NCI-H146 treated with DMSO at 0.1 percent for 48 hours (cell line): Measurements from ENCODE around the gene JPT2.
"Not testable (repeated sequence)": the region's sequence is repeated elsewhere in the genome, so short reads cannot be mapped to it uniquely, and the experiment has no call there.

Experiments used
- DNase-seq: peaks from one replicate; lab custom pipeline; 2025; ENCODE audit not compliant: unreplicated experiment; lab: John Stamatoyannopoulos, UW

JPT2 gene

GRCh38 chr16:1705688-1706385 is 27.8 kb downstream of the JPT2 start, which contains the start of gene MAPK8IP3:
MAPK8IP3 (plus strand) TSS chr16:1706195; CDS start chr16:1706340, 145 bp downstream.
- DNase-seq, result peak; percentile 81

DNA sequence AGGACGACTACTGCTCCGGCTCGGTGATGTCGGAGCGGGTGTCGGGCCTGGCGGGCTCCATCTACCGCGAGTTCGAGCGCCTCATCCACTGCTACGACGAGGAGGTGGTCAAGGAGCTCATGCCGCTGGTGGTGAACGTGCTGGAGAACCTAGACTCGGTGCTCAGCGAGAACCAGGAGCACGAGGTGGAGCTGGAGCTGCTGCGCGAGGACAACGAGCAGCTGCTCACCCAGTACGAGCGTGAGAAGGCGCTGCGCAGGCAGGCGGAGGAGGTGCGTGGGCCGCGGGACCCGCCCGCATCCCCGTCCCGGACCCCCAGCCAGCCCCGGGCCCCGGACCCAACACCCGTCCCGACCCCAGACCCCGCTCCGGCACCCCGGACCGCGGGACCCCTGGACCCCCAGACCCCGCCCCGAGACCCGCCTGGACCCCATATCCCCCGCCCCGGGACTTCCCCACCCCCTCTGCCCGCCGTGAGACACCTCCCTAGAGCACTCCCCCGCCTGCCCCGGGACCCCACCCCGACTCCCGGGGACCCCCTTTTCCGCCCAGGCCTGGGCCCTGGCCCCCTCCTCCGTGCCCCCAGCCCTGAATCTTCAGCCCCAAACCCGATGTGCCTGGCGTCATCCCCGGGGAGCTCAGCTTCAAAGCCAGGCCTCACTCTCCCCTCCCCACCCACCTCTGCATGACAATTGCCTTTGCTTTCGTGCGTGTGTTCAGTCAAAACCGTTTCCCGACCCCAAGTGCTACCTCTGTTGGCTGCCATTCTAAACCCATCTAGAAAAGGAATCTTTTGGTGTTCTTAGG is 28.5 kb downstream of the JPT2 start:
- DNase-seq, result no peak

DNA sequence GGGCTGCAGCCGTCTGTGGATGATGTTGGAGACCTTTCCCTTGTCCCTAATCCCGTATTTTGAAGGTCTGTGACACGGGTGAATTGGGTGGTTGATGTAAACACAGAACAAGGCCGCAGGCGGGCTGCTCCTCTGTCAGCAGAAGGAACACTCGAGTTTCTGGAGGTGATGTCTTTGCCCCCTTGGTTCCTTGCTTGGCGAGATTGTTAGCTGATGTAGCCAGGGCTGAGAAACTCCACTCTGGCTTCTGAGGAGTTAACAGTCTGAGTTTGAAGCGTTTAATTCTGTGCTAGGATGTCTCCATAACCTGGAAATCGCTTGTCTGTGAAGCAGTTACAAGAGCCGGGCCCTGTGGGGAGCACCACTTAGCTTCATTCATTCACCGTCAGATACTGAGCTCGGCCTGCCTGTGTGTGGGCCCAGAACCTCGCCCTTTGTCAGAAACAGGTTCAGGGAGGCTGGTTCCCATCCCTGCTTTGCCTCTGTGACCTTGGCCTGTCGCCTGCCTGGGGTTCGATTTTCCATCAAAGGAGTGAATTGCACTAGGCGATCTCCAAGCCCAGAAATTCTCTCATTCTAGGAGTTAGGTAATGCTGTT is 29.2 kb downstream of the JPT2 start:
- no peak for DNase-seq

DNA sequence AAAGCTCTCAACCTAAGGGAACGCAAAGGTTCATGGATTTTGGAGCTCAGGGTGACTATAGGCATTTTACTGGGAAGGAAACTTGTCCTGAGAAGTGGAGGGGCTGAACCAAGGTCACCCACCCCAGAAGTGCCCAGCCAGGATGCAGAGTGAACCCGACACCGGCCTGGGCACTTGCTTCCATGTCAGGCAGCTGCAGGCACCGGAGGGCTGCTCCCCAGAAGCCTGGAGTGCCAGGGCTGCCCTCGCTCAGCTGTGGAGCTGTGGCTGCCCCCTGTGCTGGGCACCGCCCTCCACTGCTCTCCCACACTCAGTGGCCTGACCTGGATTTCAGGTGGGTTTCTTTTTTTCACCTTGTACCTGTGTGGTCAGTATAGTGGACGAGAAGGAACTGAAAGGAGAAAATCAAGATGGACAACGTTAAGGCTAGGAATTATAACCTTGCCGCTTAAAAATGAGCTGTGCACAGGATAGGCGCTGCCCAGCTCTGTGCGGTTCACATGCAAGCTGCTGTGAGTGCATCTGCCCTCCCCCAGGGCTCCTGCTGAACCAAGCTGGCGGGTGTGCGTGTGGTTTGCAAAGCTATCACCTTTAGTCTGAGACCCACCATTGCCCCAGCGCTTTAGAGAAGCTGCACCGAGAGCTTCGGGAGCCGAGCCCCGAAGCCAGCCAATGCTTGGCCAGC is 30.1 kb downstream of the JPT2 start:
- DNase-seq, result no peak

GRCh38 chr16:1708768-1709180 is 30.7 kb downstream of the JPT2 start:
- no peak for DNase-seq

DNA sequence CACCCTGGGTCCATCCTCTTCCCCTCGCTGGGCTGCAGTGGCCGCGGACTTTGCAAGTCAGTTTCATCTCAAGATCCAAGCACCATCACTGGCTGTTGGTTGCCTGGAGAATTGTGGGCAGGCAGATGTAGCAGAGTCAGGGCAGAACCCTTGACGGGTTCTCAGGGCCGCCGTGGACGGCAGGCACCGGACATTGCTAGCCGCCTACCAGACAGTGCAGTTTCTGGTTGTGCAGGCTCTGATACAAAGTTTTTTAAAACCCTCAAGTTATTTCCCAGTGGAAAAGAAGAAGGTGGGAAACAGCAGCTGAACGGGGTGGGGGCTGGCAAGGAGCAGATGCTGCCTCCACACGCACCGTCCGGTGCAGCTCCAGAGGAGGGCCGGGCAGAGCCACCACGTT is 31.3 kb downstream of the JPT2 start:
- DNase-seq, result no peak

GRCh38 chr16:1710811-1711507 is 32.9 kb downstream of the JPT2 start:
- no peak for DNase-seq

GRCh38 chr16:1712791-1713261 is 34.7 kb downstream of the JPT2 start:
- DNase-seq, result no peak

- DNase-seq, result no peak
Measured at GRCh38 chr16:1713331-1713730, 35.3 kb downstream of the JPT2 start.

DNA sequence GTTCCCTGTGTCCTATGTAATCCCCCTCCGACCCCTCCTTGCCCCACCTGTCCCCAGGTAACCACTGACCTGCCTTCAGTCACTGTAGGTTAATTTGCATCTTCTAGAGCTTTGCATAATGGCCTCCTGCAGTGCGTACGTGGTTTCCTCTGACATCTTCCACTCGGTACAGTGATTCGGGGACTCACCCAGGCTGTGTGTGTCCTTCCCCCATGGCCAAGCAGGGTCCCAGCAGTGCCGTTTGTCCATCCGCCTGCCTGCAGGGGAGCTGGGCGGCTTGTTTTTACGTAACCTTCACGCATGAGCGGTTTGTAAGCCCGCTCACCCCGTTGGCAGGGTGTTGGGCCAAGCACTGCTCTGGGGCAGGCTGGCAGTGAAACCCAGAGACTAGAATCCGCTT is 35.9 kb downstream of the JPT2 start:
- no peak for DNase-seq

- DNase-seq, result no peak
Measured at GRCh38 chr16:1715220-1715619, 37.1 kb downstream of the JPT2 start.

DNA sequence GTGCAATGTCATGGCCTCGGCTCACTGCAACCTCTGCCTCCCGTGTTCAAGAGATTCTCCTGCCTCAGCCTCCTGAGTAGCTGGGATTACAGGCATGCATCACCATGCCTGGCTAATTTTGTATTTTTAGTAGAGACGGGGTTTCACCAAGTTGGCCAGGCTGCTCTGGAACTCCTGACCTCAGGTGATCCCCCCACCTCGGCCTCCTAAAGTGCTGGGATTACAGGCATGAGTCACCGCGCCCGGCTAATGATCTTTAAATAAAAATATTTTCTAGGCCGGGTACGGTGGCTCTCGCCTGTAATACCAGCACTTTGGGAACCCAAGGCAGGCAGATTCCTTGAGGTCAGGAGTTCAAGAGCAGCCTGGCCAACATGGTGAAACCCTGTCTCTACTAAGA is 40.2 kb downstream of the JPT2 start:
- DNase-seq, result not testable (repeated sequence)

- not testable (repeated sequence) for DNase-seq
Measured at GRCh38 chr16:1719559-1720229, 41.6 kb downstream of the JPT2 start.

- DNase-seq, result no peak
Measured at GRCh38 chr16:1721372-1721771, 43.3 kb downstream of the JPT2 start.

DNA sequence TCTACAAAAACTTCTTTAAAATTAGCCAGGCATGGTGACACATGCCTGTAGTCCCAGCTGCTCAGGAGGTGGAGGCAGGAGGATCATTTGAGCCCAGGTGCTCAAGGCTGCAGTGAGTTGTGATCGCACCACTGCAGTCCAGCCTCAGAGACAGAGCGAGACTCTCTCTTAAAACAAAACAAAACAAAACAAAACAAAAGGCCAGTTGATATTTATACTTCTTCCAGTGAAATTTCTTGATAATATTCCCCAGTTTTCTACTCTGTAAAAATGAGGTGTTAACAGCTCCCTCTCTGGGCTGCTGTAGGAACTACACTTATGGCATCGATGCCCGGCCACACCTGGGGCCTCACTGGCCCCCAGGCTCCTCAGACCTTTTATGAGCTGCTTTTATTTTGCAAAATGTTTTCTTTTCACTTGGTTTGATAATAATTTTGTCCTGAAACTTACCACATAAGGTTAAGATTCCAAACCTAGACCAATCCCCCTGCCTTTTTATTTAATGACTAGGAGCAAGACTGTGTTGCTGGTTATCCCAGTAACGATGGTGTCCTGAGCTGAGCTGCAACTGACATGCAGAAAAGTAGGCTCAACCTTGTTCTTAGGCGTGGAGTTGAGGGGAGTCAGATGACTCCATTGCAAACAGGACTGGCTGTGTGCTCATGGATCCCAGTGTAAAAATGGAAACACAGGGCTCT is 45.5 kb downstream of the JPT2 start:
- DNase-seq, result no peak

- DNase-seq, result no peak
Measured at GRCh38 chr16:1724491-1724890, 46.4 kb downstream of the JPT2 start.

GRCh38 chr16:1726661-1727502 is 48.8 kb downstream of the JPT2 start:
- DNase-seq, result no peak
